Mucosa of descending colon (tissue), 3 donors: ENCODE data around the gene CHRD. TPM values are rescaled to one million over a fixed set of nuclear protein-coding genes. Genes with fewer than 3 reads are reported as not detected.
A peak's percentile ranks its signal among the peaks of the same experiment; 100 is the strongest.

Experiments used
- ATAC-seq: fragments of 200-7000 bp; cut with Tn5 transposase; one replicate; pipeline ENCODE4 v1.9.1; 2020; ENCODE audit warnings: mild to moderate bottlenecking, moderate library complexity
- DNase-seq, 3 donors: peaks; one replicate each; pipeline ENCODE4 v3.0.0-alpha.2; 2020
- H3K36me3 ChIP-seq: fragments of 200-600 bp; one replicate; pipeline ENCODE4 v1.8.0; 2021; ENCODE audit warnings: low read depth, mild to moderate bottlenecking
- H3K4me1 ChIP-seq: fragments of 200-600 bp; one replicate; pipeline ENCODE4 v1.8.0; 2021; ENCODE audit warnings: low read depth, mild to moderate bottlenecking
- H3K4me3 ChIP-seq: fragments of 200-600 bp; one replicate; pipeline ENCODE4 v1.8.0; 2021; ENCODE audit warnings: mild to moderate bottlenecking
- H3K9me3 ChIP-seq: fragments of 200-600 bp; one replicate; pipeline ENCODE4 v1.8.0; 2021; ENCODE audit warnings: mild to moderate bottlenecking
- intact Hi-C, 2 donors: fragments of 100-400 bp; cut with DNase I in 1 of 2; cut with micrococcal nuclease in 1 of 2; formaldehyde crosslinking; loops; one replicate each; pipeline versions ENCODE4 v1.11.0 to v1.11.1; 2022; cut with DNase I, micrococcal nuclease
- total RNA-seq, 3 donors: library from RNA; stranded (reverse); fragmentation: NEBNext Ultra II Directional in 2 of 3; extraction: Animal tissue kit (Norgen Biotek cat#: 25700) in 2 of 3; gene quantifications; one replicate each; pipeline versions ENCODE4 v1.2.1 to v1.2.4, GENCODE V29; 2021 to 2023
- TF ChIP-seq, protein P1 (sequence below): fragments of 200-600 bp; IDR thresholded peaks from one replicate; pipeline ENCODE4 v1.8.0; 2022; ENCODE audit warnings: antibody characterized with exemption, mild to moderate bottlenecking
- donor health status: DM: no; HTN: no; CAD: no; lungs with moderate emphysema.
- donor health status: DM: no; HTN: no; CAD: no.
- donor health status: DM: no; HTN: yes; CAD: no.

The CHRD gene
- total RNA-seq, 3 donors from 2014 or later, result 1.1 to 8.7 (median 2.8) TPM

DNA sequence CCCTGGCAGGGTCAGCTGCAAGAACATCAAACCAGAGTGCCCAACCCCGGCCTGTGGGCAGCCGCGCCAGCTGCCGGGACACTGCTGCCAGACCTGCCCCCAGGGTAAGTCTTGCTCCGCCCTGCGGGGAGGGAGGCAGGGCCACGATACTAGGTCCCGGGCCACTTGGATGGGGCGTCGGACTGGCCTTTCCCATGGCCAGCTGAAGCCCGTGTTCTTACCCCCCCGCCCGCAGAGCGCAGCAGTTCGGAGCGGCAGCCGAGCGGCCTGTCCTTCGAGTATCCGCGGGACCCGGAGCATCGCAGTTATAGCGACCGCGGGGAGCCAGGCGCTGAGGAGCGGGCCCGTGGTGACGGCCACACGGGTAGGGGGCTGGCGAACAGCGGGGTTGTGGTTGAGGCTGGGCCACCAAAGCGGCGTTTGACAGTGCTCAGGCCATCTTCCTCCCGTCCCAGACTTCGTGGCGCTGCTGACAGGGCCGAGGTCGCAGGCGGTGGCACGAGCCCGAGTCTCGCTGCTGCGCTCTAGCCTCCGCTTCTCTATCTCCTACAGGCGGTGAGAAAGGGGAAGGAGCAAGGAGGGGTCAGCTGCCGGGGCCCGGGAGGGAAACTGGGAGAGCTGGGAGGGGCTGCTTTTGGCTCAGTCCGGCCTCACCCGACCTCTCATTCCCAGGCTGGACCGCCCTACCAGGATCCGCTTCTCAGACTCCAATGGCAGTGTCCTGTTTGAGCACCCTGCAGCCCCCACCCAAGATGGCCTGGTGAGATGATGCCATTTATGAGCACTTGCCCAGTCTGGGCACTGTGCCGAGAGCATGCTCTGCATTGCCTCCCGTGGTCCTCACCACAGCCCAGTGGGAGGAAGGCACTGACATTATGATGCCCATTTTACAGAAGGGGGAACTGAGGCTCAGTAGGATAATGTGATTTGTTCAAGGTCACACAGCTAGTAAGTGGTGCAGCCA, 1.7 kb downstream of the CHRD start:
- Histone ChIP-seq H3K4me1 (peaks cover 4% of the 10 kb centered on the region), H3K9me3 (no peaks in the 10 kb centered on the region), H3K36me3 (no peaks in the 10 kb centered on the region), H3K4me3 (no peak overlapping the region)
- DNase-seq, result no peak
- ATAC-seq, result peak; percentile 32
- intact Hi-C loops, result no loop called here
- TF ChIP-seq, protein P1, sequence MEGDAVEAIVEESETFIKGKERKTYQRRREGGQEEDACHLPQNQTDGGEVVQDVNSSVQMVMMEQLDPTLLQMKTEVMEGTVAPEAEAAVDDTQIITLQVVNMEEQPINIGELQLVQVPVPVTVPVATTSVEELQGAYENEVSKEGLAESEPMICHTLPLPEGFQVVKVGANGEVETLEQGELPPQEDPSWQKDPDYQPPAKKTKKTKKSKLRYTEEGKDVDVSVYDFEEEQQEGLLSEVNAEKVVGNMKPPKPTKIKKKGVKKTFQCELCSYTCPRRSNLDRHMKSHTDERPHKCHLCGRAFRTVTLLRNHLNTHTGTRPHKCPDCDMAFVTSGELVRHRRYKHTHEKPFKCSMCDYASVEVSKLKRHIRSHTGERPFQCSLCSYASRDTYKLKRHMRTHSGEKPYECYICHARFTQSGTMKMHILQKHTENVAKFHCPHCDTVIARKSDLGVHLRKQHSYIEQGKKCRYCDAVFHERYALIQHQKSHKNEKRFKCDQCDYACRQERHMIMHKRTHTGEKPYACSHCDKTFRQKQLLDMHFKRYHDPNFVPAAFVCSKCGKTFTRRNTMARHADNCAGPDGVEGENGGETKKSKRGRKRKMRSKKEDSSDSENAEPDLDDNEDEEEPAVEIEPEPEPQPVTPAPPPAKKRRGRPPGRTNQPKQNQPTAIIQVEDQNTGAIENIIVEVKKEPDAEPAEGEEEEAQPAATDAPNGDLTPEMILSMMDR, result no peak

DNA sequence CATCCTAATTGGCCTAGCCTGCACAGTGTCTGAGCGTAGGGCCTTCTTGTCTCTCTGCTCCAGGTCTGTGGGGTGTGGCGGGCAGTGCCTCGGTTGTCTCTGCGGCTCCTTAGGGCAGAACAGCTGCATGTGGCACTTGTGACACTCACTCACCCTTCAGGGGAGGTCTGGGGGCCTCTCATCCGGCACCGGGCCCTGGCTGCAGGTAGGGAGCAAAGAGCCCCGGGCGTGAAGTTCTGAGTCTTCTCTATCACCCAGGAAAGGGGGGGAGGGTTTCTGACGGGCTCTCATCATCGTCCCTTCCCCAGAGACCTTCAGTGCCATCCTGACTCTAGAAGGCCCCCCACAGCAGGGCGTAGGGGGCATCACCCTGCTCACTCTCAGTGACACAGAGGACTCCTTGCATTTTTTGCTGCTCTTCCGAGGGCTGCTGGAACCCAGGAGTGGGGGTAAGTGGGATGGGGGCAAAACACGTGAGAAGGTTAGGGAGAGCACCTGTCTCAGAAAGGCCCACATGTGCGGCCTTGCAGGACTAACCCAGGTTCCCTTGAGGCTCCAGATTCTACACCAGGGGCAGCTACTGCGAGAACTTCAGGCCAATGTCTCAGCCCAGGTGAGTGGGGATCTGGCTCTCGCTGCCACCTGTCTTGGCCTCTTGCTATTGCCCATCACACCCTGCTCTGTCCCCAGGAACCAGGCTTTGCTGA, 2.6 kb downstream of the CHRD start:
- Histone ChIP-seq H3K9me3 (no peaks in the 10 kb centered on the region), H3K4me1 (peaks cover 4% of the 10 kb centered on the region), H3K36me3 (no peaks in the 10 kb centered on the region), H3K4me3 (no peak overlapping the region)
- no peak for ATAC-seq
- intact Hi-C loops, result no loop called here
- TF ChIP-seq, protein P1, result no peak
- DNase-seq, result no peak

DNA sequence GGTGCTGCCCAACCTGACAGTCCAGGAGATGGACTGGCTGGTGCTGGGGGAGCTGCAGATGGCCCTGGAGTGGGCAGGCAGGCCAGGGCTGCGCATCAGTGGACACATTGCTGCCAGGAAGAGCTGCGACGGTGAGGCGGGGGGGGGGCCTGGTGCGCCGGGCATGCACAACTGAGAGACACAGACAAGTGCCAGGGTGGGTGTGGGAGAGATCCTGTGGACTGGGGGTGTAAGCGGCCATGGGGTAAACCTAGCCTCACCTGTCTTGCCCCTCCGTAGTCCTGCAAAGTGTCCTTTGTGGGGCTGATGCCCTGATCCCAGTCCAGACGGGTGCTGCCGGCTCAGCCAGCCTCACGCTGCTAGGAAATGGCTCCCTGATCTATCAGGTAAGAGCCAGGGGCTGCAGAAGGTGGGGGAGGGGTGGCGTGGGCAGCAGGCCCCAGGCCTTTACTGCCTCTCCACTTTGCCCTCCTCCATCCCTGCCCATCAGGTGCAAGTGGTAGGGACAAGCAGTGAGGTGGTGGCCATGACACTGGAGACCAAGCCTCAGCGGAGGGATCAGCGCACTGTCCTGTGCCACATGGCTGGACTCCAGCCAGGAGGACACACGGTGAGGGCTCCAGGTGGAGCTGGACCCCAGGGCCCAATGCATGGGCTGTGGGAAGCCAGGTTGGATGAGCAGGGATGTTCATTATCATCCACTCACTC, 3.3 kb downstream of the CHRD start:
- intact Hi-C loops, result no loop called here
- TF ChIP-seq, protein P1, result no peak
- H3K36me3 ChIP-seq, result no peaks in the 10 kb centered on the region

DNA sequence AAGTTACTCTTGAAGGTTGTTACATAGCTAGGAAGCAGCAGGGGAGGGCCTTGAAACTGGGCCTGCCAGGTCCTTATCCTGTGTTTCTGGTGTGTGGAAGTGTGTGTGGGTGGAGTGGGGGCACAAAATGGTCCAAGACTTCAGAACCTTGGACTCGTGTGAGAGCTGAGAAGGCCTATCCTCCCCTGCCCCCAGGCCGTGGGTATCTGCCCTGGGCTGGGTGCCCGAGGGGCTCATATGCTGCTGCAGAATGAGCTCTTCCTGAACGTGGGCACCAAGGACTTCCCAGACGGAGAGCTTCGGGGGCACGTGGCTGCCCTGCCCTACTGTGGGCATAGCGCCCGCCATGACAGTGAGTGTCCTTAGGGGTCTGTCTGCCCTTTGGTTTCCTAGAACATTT, 4.5 kb downstream of the CHRD start:
- TF ChIP-seq, protein P1, result no peak
- Histone ChIP-seq H3K4me3 (no peak overlapping the region), H3K4me1 (peaks cover 4% of the 10 kb centered on the region), H3K36me3 (no peaks in the 10 kb centered on the region), H3K9me3 (no peaks in the 10 kb centered on the region)
- intact Hi-C loops, result no loop called here
- DNase-seq (no peak), ATAC-seq (no peak)

More for the DNA sequence above, 3.3 kb downstream of the CHRD start:
- H3K4me3 ChIP-seq, result no peak overlapping the region
- H3K4me1 ChIP-seq, result peaks cover 4% of the 10 kb centered on the region
- no peaks in the 10 kb centered on the region for H3K9me3 ChIP-seq
- ATAC-seq, result no peak
- DNase-seq, result no peak

DNA sequence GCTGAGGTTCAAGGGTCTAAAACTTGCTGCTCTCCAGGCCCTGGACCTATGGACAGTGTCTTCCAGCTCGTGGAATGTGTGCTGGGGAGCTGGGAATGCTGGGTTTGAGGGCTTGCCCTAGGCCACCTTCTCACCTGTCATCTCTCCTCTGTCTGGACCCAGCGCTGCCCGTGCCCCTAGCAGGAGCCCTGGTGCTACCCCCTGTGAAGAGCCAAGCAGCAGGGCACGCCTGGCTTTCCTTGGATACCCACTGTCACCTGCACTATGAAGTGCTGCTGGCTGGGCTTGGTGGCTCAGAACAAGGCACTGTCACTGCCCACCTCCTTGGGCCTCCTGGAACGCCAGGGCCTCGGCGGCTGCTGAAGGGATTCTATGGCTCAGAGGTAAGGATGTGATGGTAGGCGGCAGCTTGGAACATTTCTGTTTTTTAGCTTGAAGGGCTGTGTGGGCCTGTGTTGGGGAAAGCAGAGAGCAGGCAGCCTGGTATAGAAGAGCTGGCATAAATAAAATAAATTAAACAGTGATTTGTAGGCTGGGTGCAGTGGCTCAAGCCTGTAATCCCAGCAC, 5.1 kb downstream of the CHRD start:
- intact Hi-C loops, result no loop called here
- no peak overlapping the region for H3K4me3 ChIP-seq
- peaks cover 4% of the 10 kb centered on the region for H3K4me1 ChIP-seq
- H3K9me3 ChIP-seq, result no peaks in the 10 kb centered on the region
- TF ChIP-seq, protein P1, result no peak
- DNase-seq (no peak), ATAC-seq (no peak)
- H3K36me3 ChIP-seq, result no peaks in the 10 kb centered on the region
